Panc1 (cell line): Measurements from ENCODE around the gene TBCD.

Experiments
- CTCF ChIP-seq: fragments of 450-650 bp; IDR thresholded peaks from 2 replicates; pipeline ENCODE4 v1.5.1; 2017; ENCODE audit warnings: mild to moderate bottlenecking
- POLR2AphosphoS5 ChIP-seq: IDR thresholded peaks from 2 replicates; pipeline ENCODE4 v1.6.1; 2012; ENCODE audit warnings: mild to moderate bottlenecking, low read depth, low read length, moderate library complexity
- SIN3A ChIP-seq: IDR thresholded peaks from 2 replicates; pipeline ENCODE4 v1.6.1; 2012; ENCODE audit warnings: low read depth, mild to moderate bottlenecking, low read length, moderate library complexity, borderline replicate concordance; ENCODE audit not compliant: insufficient read depth

- TF ChIP-seq CTCF (no peak), POLR2AphosphoS5 (no peak), SIN3A (no peak)
Measured at GRCh38 chr17:82825540-82826124, 73.8 kb downstream of the TBCD start.
